Epithelial cell of alveolus of lung (primary cell): ENCODE data around the gene SLC4A2. TPM values are rescaled to one million over a fixed set of nuclear protein-coding genes. Genes with fewer than 3 reads are reported as not detected.

Source experiments
- total RNA-seq: library from RNA; depleted of rRNA; stranded (reverse); fragments of >200 nt; gene quantifications from 2 replicates; pipeline ENCODE4 v1.2.1, GENCODE V29; 2015

The SLC4A2 gene
- 98.3 and 113 TPM in 2 replicates for total RNA-seq

GRCh38 chr7:151059367-151060112 lies at the start of gene SLC4A2:
Gene SLC4A2 (plus strand): TSS chr7:151059589. CDS start chr7:151061988, 2,399 bp downstream.

GRCh38 chr7:151024435-151025056 lies 34.8 kb upstream of the SLC4A2 start, which contains the start of gene ATG9B:
Gene ATG9B (minus strand): TSS chr7:151024494. CDS start chr7:151024423, 71 bp downstream.

GRCh38 chr7:151028131-151028947 lies 31.1 kb upstream of the SLC4A2 start, which contains the start of gene ABCB8:
Gene ABCB8 (plus strand): TSS chr7:151028450. CDS start chr7:151028516, 66 bp downstream.

DNA sequence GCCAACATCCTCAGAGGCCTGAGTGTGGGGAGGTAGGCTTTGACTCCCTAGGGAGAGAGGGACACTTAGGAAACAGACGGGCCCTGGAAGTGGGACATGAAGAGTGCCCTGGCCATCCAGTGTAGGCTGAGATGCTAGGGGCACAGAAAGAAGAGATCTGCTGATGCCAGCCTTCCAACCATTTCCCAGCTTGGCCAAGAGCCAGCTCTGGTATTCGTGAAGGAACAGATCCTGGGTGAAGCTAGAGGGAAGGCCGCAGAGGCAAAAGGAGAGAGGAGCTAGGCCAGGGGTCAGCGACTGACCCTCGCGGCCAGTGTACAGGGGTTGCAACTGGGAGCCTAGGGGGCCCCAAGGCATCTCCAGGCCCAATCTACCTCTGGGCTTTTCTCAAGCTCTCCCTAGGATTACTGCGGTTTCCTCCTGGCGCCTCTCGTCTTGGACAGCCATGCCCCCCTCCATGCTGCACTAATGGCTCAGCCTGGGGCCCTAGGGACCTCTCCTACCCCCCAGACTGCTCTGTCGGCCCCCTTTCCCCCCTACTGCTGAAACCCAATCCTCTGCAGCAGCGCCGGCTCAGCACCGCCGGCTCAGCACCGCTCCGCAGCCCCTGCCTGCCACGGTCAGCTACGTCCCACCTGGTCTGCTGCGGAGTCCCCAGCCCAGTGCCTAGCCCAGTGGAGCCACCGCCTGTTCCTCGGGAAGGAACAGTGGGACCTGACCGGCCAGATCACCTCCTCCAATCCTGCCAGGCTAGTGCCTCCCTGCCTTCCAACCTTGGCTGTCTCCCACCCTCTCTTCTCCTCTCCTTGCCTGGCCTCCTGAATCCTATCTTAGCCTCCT lies 11.2 kb upstream of the SLC4A2 start, which contains the start of gene ASIC3:
ASIC3 (plus strand) TSS at position 556 of the 840 bp plus-strand sequence. CDS start 355 bp downstream, outside the sequence.

GRCh38 chr7:151057506-151057988 lies 1.8 kb upstream of the SLC4A2 start, which contains the start of gene CDK5:
Gene CDK5 (minus strand): TSS chr7:151057897. CDS start chr7:151057848, 49 bp downstream.

DNA sequence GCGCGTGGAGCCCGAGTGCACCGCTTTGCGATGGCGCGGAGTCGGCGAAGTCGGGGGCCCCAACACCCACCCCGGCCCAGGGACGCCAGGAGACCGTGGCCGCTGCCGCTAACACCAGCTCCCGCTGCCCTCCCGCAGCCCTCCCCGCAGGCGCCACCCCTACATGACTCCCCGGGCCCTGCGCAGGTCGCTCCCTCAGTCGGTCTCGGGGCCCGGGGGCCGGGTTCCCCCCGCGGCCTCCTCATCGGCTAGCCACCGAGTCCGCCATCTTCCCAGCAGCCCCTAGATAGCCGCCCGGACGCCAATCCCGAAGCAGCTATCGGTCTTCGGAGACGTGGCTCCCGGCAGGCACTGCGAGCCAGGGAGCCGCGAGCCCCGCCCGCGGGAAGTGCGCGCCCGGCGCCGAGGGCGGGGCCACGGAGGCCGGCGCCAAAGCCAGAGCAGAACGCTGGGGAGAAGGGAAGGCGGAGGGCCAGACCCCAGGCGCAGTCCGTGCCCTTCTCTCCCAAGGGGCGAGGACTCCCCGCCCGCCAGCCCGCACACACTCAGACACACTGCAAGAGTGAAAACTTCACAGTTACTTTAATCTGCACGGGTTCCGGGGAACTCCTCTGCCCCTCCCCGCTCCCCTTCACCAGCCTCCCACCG lies 21.3 kb downstream of the SLC4A2 start, which contains the start of gene FASTK:
FASTK (minus strand) TSS at position 288 of the 648 bp plus-strand sequence; CDS start at position 245, 43 bp downstream.

GRCh38 chr7:151083071-151083823 lies 23.9 kb downstream of the SLC4A2 start, which contains the start of gene TMUB1:
Gene TMUB1 (minus strand): TSS chr7:151083493. CDS start chr7:151082563, 930 bp downstream.

GRCh38 chr7:151085691-151086620 lies 26.6 kb downstream of the SLC4A2 start, which contains the start of gene AGAP3:
Gene AGAP3 (plus strand): TSS chr7:151086475. CDS start chr7:151086742, 267 bp downstream.

Other genes with a start within 250 kb of the SLC4A2 start
- gene AOC1, start 207.1 kb upstream of the SLC4A2 start, total RNA-seq, result not detected in 2 replicates
- gene KCNH2, start 81.3 kb upstream of the SLC4A2 start, total RNA-seq, result under 0.01 and 0.16 TPM in 2 replicates
- 1.4 and 4.5 TPM in 2 replicates for gene NOS3, start 68.6 kb upstream of the SLC4A2 start, total RNA-seq
- gene ATG9B, start 35.1 kb upstream of the SLC4A2 start, total RNA-seq, result 0.13 and 0.64 TPM in 2 replicates
- 17.0 and 45.3 TPM in 2 replicates for gene ABCB8, start 31.1 kb upstream of the SLC4A2 start, total RNA-seq
- gene ASIC3, start 11.1 kb upstream of the SLC4A2 start, total RNA-seq, result 0.13 and 0.96 TPM in 2 replicates
- gene CDK5, start 1.7 kb upstream of the SLC4A2 start, total RNA-seq, result 19.9 and 21.6 TPM in 2 replicates
- 46.5 and 52.5 TPM in 2 replicates for gene FASTK, start 21.2 kb downstream of the SLC4A2 start, total RNA-seq
- 55.1 and 58.2 TPM in 2 replicates for gene TMUB1, start 23.9 kb downstream of the SLC4A2 start, total RNA-seq
- 25.5 and 34.6 TPM in 2 replicates for gene AGAP3, start 26.9 kb downstream of the SLC4A2 start, total RNA-seq
- not detected in 2 replicates for gene GBX1, start 108.1 kb downstream of the SLC4A2 start, total RNA-seq
- gene ASB10, start 127.7 kb downstream of the SLC4A2 start, total RNA-seq, result not detected in 2 replicates
- gene H2BK1, start 150.9 kb downstream of the SLC4A2 start, total RNA-seq, result not detected in 2 replicates
- gene ABCF2, start 167.6 kb downstream of the SLC4A2 start, total RNA-seq, result 44.6 and 54.8 TPM in 2 replicates
- gene CHPF2, start 172.9 kb downstream of the SLC4A2 start, total RNA-seq, result 74.2 and 81.2 TPM in 2 replicates
- gene SMARCD3, start 189.1 kb downstream of the SLC4A2 start, total RNA-seq, result 23.7 and 51.5 TPM in 2 replicates